Measurements from ENCODE around the gene PTPRG. TPM values are rescaled to one million over a fixed set of nuclear protein-coding genes. Genes with fewer than 3 reads are reported as not detected.

The PTPRG gene
- total and polyA plus RNA-seq, 2 donors (not counting 1 experiment from before 2014, with no cell fraction given) = 67.0 to 97.9 TPM

GRCh38 chr3:61979638-61980037, 418.3 kb downstream of the PTPRG start:
- no peak overlapping the region for H3K9ac ChIP-seq (ENCODE audit: insufficient read depth, low read length)
- H3K4me2 ChIP-seq (ENCODE audit: extremely low read depth, insufficient read depth, low read length) = no peak overlapping the region
- no peaks in the 10 kb centered on the region for H3K79me2 ChIP-seq (ENCODE audit: control insufficient read depth, insufficient read depth, low read length)
- no peaks in the 10 kb centered on the region for H3K27me3 ChIP-seq (ENCODE audit: control insufficient read depth, insufficient read depth, low read length)
- H3K4me1 ChIP-seq (ENCODE audit: control insufficient read depth, extremely low read depth, insufficient read depth, low read length) = no peaks in the 10 kb centered on the region
- H2AFZ ChIP-seq (ENCODE audit: low read length) = no peak overlapping the region
- H3K27ac ChIP-seq (ENCODE audit: insufficient read depth, low read length) = no peak overlapping the region
- DNase-seq (ENCODE audit: low read depth in 2 of 2) = peak in 1 of 2 donors; percentile 12
- H3K36me3 ChIP-seq (ENCODE audit: control insufficient read depth, insufficient read depth, low read length) = no peaks in the 10 kb centered on the region
- no peaks in the 10 kb centered on the region for H4K20me1 ChIP-seq (ENCODE audit: control insufficient read depth, extremely low read depth, insufficient read depth, low read length)
- H3K9me3 ChIP-seq (ENCODE audit: control insufficient read depth, insufficient read depth, low read depth, low read length) = no peaks in the 10 kb centered on the region
- no peak overlapping the region for H3K4me3 ChIP-seq (replicated peaks in 1 of 4; ENCODE audit: control extremely low read depth in 1 of 4, insufficient read depth in 1 of 4, low read depth in 3 of 4, low read length in 4 of 4)
- no peak for TF ChIP-seq EZH2 (IDR thresholded peaks at IDR 0.05; ENCODE audit: low read length, missing control alignments)
- TF ChIP-seq CTCF (conservative IDR thresholded peaks at IDR 0.05 in 1 of 2, IDR thresholded peaks at IDR 0.05 in 1 of 2; ENCODE audit: low read depth in 1 of 2, low read length in 2 of 2) = no peak

- Histone ChIP-seq H3K27me3 (ENCODE audit: control insufficient read depth, insufficient read depth, low read length) (no peaks in the 10 kb centered on the region), H3K27ac (ENCODE audit: insufficient read depth, low read length) (no peak overlapping the region), H3K9ac (ENCODE audit: insufficient read depth, low read length) (no peak overlapping the region), H3K4me2 (ENCODE audit: extremely low read depth, insufficient read depth, low read length) (no peak overlapping the region), H3K4me3 (replicated peaks in 1 of 4; ENCODE audit: control extremely low read depth in 1 of 4, insufficient read depth in 1 of 4, low read depth in 3 of 4, low read length in 4 of 4) (no peak overlapping the region), H2AFZ (ENCODE audit: low read length) (no peak overlapping the region), H4K20me1 (ENCODE audit: control insufficient read depth, extremely low read depth, insufficient read depth, low read length) (no peaks in the 10 kb centered on the region), H3K36me3 (ENCODE audit: control insufficient read depth, insufficient read depth, low read length) (no peaks in the 10 kb centered on the region), H3K79me2 (ENCODE audit: control insufficient read depth, insufficient read depth, low read length) (no peaks in the 10 kb centered on the region), H3K4me1 (ENCODE audit: control insufficient read depth, extremely low read depth, insufficient read depth, low read length) (peaks cover 3% of the 10 kb centered on the region), H3K9me3 (ENCODE audit: control insufficient read depth, insufficient read depth, low read depth, low read length) (no peaks in the 10 kb centered on the region)
- TF ChIP-seq CTCF (conservative IDR thresholded peaks at IDR 0.05 in 1 of 2, IDR thresholded peaks at IDR 0.05 in 1 of 2; ENCODE audit: low read depth in 1 of 2, low read length in 2 of 2) (no peak), EZH2 (IDR thresholded peaks at IDR 0.05; ENCODE audit: low read length, missing control alignments) (no peak)
- DNase-seq (ENCODE audit: low read depth in 2 of 2) = peak in 1 of 2 donors; percentile 15
Observed at GRCh38 chr3:61980041-61980440, 418.7 kb downstream of the PTPRG start.

- no peak overlapping the region for H2AFZ ChIP-seq (ENCODE audit: low read length)
- TF ChIP-seq EZH2 (IDR thresholded peaks at IDR 0.05; ENCODE audit: low read length, missing control alignments) (no peak), CTCF (conservative IDR thresholded peaks at IDR 0.05 in 1 of 2, IDR thresholded peaks at IDR 0.05 in 1 of 2; ENCODE audit: low read depth in 1 of 2, low read length in 2 of 2) (no peak)
- H3K9ac ChIP-seq (ENCODE audit: insufficient read depth, low read length) = no peak overlapping the region
- no peak overlapping the region for H3K27ac ChIP-seq (ENCODE audit: insufficient read depth, low read length)
- no peaks in the 10 kb centered on the region for H3K79me2 ChIP-seq (ENCODE audit: control insufficient read depth, insufficient read depth, low read length)
- H3K9me3 ChIP-seq (ENCODE audit: control insufficient read depth, insufficient read depth, low read depth, low read length) = no peaks in the 10 kb centered on the region
- H4K20me1 ChIP-seq (ENCODE audit: control insufficient read depth, extremely low read depth, insufficient read depth, low read length) = no peaks in the 10 kb centered on the region
- no peak overlapping the region for H3K4me2 ChIP-seq (ENCODE audit: extremely low read depth, insufficient read depth, low read length)
- no peak overlapping the region for H3K4me3 ChIP-seq (replicated peaks in 1 of 4; ENCODE audit: control extremely low read depth in 1 of 4, insufficient read depth in 1 of 4, low read depth in 3 of 4, low read length in 4 of 4)
- H3K36me3 ChIP-seq (ENCODE audit: control insufficient read depth, insufficient read depth, low read length) = no peaks in the 10 kb centered on the region
- peaks cover 5% of the 10 kb centered on the region for H3K4me1 ChIP-seq (ENCODE audit: control insufficient read depth, extremely low read depth, insufficient read depth, low read length)
- no peaks in the 10 kb centered on the region for H3K27me3 ChIP-seq (ENCODE audit: control insufficient read depth, insufficient read depth, low read length)
- DNase-seq (ENCODE audit: low read depth in 2 of 2) = no peak
Observed at GRCh38 chr3:61981060-61981459, 419.7 kb downstream of the PTPRG start.
